Stomach (tissue), 4 donors: ENCODE results near the gene ATP5MC3.

ENCODE experiments used
- EP300 ChIP-seq: sonication (generic); formaldehyde crosslinking; IDR thresholded peaks from one replicate; pipeline ENCODE4 v1.6.1; 2017; ENCODE audit warnings: antibody characterized with exemption
- POLR2A ChIP-seq, 4 donors: fragments of 450-650 bp; IDR thresholded peaks; one replicate each; pipeline ENCODE4 v1.6.1; 2016; ENCODE audit warnings: antibody characterized with exemption in 4 of 4, control low read depth in 2 of 4, mild to moderate bottlenecking in 1 of 4, moderate library complexity in 1 of 4
- TF ChIP-seq, protein P1 (sequence below), 7 experiments: fragments of 450-650 bp in 4 of 7; fragments of 200-600 bp in 3 of 7; sonication (generic) in 3 of 7; IDR thresholded peaks; one replicate each; pipeline ENCODE4 v1.5.1; 2016 to 2019; ENCODE audit warnings: antibody characterized with exemption in 7 of 7, control low read depth in 2 of 7, mild to moderate bottlenecking in 1 of 7

DNA sequence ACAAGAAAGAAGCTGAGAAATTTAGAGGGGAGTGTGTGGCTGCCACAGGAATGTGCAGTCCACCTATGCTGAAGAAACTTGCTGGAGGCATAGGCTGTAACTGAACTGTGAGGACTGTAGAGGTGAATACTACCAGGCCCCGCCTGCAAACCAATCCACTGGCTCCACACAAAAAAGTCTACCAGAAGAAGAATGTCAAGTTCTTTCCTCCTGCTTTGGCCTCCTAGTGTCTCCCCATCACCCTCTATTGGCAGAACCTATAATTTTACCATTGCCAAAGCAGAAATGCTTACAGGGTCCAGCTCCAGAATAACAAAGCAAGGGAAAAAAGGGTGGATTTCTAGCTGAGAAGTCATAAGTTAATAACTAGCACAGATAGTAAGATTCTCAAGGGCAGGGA, 5.9 kb upstream of the ATP5MC3 start:
- no peak for TF ChIP-seq POLR2A (IDR thresholded peaks at IDR 0.05)
- TF ChIP-seq, protein P1, sequence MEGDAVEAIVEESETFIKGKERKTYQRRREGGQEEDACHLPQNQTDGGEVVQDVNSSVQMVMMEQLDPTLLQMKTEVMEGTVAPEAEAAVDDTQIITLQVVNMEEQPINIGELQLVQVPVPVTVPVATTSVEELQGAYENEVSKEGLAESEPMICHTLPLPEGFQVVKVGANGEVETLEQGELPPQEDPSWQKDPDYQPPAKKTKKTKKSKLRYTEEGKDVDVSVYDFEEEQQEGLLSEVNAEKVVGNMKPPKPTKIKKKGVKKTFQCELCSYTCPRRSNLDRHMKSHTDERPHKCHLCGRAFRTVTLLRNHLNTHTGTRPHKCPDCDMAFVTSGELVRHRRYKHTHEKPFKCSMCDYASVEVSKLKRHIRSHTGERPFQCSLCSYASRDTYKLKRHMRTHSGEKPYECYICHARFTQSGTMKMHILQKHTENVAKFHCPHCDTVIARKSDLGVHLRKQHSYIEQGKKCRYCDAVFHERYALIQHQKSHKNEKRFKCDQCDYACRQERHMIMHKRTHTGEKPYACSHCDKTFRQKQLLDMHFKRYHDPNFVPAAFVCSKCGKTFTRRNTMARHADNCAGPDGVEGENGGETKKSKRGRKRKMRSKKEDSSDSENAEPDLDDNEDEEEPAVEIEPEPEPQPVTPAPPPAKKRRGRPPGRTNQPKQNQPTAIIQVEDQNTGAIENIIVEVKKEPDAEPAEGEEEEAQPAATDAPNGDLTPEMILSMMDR (IDR thresholded peaks at IDR 0.05): no peak
- TF ChIP-seq EP300: no peak
